Ishikawa (cell line): ENCODE results near the gene ACAA1.

Experiments used
- CEBPB ChIP-seq: IDR thresholded peaks from 2 replicates; pipeline ENCODE4 v1.6.1; 2012
- CREB1 ChIP-seq: IDR thresholded peaks from 2 replicates; pipeline ENCODE4 v1.6.1; 2012; ENCODE audit warnings: low read depth
- EGR1 ChIP-seq: IDR thresholded peaks from 2 replicates; pipeline ENCODE4 v1.6.1; 2012
- EP300 ChIP-seq: IDR thresholded peaks from 2 replicates; pipeline ENCODE4 v1.6.1; 2012; ENCODE audit warnings: borderline replicate concordance
- FOXM1 ChIP-seq: IDR thresholded peaks from 2 replicates; pipeline ENCODE4 v1.6.1; 2012; ENCODE audit warnings: low read depth, borderline replicate concordance
- MAX ChIP-seq: IDR thresholded peaks from 2 replicates; pipeline ENCODE4 v1.6.1; 2012
- NFIC ChIP-seq: IDR thresholded peaks from 2 replicates; pipeline ENCODE4 v1.6.1; 2012
- RAD21 ChIP-seq: IDR thresholded peaks from 2 replicates; pipeline ENCODE4 v1.6.1; 2012; ENCODE audit warnings: low read depth
- TAF1 ChIP-seq: IDR thresholded peaks from 2 replicates; pipeline ENCODE4 v1.6.1; 2012; ENCODE audit warnings: low read depth, mild to moderate bottlenecking
- TCF12 ChIP-seq: IDR thresholded peaks from 2 replicates; pipeline ENCODE4 v1.6.1; 2012; ENCODE audit warnings: low read depth
- TEAD4 ChIP-seq: IDR thresholded peaks from 2 replicates; pipeline ENCODE4 v1.6.1; 2012
- USF1 ChIP-seq: IDR thresholded peaks from 2 replicates; pipeline ENCODE4 v1.6.1; 2012
- YY1 ChIP-seq: IDR thresholded peaks from 2 replicates; pipeline ENCODE4 v1.6.1; 2012; ENCODE audit warnings: low read depth
- ZBTB7A ChIP-seq: IDR thresholded peaks from 2 replicates; pipeline ENCODE4 v1.6.1; 2012; ENCODE audit warnings: low read depth
- TF ChIP-seq, protein P1 (sequence below): IDR thresholded peaks from 2 replicates; pipeline ENCODE4 v1.6.1; 2012; ENCODE audit warnings: low read depth, mild to moderate bottlenecking

The ACAA1 gene

DNA sequence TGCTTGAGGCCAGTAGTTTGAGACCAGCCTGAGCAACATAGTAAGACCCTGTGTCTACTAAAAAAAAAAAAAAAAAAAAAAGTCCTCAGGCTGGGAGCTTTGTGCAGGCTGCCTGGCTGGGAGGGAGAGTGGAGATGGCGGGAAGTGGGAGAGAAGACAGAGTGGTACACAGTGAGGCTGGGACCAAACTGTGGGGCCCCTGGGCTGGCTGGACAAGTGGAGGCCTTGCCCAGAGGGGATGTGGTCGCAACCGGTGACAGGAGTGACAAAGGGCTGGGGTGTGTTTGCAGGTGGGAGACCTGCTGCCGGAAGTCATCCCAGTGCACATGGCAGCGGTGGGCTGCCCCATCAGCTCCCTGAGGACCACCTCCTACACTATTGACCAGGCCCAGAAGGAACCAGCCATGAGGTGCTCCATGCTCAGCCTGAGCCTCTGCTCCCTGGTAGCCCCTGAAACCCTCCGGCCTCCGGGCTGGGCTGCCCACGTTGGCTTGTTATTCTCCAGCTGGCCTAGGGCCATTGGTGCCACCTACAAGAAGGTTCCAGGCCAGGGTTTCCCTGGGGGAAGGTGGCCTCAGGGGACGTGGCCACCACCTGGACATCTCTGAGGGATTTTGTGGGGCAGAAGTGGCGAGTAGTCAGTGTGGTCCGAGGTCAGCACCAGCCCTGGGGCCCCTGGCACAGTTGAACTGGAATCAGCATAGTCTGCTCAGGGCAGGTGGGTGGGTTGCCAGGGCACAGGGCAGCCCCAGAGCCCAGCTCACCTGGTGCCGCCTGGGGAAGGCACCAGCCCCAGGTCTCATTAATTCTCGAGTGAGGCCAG lies 22.7 kb downstream of the ACAA1 start:
- TF ChIP-seq CREB1 = no peak
- TF ChIP-seq, protein P1, sequence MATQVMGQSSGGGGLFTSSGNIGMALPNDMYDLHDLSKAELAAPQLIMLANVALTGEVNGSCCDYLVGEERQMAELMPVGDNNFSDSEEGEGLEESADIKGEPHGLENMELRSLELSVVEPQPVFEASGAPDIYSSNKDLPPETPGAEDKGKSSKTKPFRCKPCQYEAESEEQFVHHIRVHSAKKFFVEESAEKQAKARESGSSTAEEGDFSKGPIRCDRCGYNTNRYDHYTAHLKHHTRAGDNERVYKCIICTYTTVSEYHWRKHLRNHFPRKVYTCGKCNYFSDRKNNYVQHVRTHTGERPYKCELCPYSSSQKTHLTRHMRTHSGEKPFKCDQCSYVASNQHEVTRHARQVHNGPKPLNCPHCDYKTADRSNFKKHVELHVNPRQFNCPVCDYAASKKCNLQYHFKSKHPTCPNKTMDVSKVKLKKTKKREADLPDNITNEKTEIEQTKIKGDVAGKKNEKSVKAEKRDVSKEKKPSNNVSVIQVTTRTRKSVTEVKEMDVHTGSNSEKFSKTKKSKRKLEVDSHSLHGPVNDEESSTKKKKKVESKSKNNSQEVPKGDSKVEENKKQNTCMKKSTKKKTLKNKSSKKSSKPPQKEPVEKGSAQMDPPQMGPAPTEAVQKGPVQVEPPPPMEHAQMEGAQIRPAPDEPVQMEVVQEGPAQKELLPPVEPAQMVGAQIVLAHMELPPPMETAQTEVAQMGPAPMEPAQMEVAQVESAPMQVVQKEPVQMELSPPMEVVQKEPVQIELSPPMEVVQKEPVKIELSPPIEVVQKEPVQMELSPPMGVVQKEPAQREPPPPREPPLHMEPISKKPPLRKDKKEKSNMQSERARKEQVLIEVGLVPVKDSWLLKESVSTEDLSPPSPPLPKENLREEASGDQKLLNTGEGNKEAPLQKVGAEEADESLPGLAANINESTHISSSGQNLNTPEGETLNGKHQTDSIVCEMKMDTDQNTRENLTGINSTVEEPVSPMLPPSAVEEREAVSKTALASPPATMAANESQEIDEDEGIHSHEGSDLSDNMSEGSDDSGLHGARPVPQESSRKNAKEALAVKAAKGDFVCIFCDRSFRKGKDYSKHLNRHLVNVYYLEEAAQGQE = no peak
- no peak for TF ChIP-seq FOXM1
- TF ChIP-seq TCF12 = no peak
- TF ChIP-seq USF1 = no peak
- TF ChIP-seq YY1 = no peak
- TF ChIP-seq ZBTB7A = no peak

DNA sequence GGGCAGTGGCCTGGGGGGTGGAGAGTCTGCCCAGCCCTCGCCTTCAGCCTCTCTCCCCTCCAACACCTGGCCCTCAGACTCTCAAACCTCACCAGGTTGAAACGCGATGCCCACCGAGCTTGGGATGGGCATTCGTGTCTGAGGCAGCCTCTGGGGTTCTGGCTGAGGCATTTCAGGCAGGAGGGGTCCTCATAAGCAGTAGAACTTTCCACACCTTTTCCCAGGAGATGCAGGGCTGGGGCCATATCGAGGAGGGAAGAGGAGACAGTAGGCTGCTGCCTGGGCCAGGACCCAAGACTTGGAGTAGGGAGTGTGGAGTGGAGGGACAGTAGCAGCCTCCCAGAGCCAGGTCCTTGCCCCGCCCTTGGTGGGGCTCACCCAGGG lies 24.6 kb downstream of the ACAA1 start:
- TF ChIP-seq EGR1 (no peak), EP300 (no peak), TAF1 (no peak), ZBTB7A (no peak), FOXM1 (no peak), CEBPB (no peak), TCF12 (no peak), TEAD4 (no peak), NFIC (no peak)
- TF ChIP-seq, protein P1 = no peak

DNA sequence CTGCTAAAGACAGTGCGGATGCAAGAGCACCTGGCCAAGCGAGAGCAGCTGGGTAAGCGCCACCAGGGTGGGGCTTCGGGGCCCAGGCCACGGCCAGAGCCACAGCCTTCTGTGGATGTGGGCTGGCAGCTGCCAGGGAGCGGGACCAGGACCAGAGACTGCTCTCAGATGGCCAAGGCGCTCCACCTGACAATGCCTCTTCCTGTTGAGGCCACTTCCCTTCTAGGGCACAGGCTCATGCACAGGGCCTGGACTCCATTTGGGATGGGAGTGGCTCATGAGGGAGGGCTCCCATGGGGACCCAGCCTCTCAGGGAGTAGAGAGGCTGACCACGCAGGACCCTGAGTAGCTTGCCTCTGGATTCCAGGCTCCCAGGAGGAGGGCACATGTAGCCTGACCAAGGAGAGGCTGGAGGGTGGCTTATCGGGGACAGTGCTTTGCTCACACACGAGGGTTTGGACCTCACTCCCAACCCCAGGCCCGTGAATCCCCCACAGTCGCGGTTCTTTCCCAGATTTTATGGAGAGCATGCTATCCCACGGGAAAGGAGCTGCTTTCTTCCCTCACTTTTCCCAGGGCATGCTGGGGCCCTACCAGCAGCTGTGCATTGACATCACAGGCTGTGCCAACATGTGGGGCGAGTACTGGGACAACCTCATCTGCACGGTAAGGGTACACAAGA lies 25.1 kb downstream of the ACAA1 start:
- TF ChIP-seq EGR1 = no peak
- TF ChIP-seq RAD21 = no peak
- TF ChIP-seq YY1 = no peak
- TF ChIP-seq TAF1 = no peak
- TF ChIP-seq CEBPB = no peak
- TF ChIP-seq TCF12 = no peak
- TF ChIP-seq TEAD4 = no peak
- TF ChIP-seq CREB1 = no peak
- TF ChIP-seq ZBTB7A = no peak
- TF ChIP-seq, protein P1 = no peak

DNA sequence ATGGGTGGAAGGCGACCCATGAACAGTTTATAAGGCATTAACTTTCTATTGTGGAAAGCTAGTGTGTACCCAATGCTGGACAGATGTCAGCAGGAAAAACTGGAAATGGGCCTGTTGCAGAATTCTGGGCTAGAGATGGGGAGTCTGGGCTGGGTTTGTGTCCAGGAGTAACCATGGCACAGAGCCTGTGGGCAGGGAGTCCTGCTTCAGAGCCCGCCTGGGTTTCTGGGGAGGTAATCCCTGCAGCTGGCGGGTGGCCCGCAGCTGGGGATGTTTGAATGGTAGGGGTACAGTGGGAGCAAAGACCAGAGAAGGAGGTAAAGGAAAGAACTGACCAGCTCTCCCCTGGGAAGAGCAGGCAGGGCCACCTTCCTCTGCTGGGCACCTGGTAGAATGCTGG lies 25.7 kb downstream of the ACAA1 start:
- TF ChIP-seq EGR1 (no peak), CREB1 (no peak), MAX (no peak), FOXM1 (no peak), TEAD4 (no peak), TCF12 (no peak), TAF1 (no peak)
